ENCODE results near the gene TPM1. TPM values are rescaled to one million over a fixed set of nuclear protein-coding genes. Genes with fewer than 3 reads are reported as not detected.
A peak's percentile ranks its signal among the peaks of the same experiment; 100 is the strongest.
"Not testable (repeated sequence)": the region's sequence is repeated elsewhere in the genome, so short reads cannot be mapped to it uniquely, and the experiment has no call there.

TPM1 gene
- total RNA-seq, 2 donors from 2014 or later: 576 to 607 TPM

GRCh38 chr15:63104727-63105126, 62.2 kb downstream of the TPM1 start:
- ATAC-seq (no peak), DNase-seq (no peak)
- intact Hi-C loops (cut with DNase I, micrococcal nuclease): no loop called here

DNA sequence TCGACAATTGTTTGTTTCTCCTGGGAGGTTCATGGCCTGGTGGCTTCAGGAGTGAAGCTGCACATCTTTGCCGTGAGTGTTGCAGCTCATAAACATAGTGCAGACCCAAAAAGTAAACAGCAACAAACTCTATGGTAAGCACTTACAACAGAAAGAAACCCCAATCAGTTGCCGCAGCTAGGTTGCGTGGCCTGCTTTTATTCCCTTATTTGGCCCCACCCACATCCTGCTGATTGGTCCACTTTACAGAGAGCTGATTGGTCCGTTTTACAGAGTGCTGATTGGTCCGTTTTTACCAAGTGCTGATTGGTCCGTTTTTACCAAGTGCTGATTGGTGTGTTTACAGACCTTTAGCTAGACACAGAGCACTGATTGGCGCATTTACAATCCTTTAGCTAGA, 62.8 kb downstream of the TPM1 start:
- DNase-seq; ATAC-seq; intact Hi-C loops (cut with DNase I, micrococcal nuclease): not testable (repeated sequence)

- DNase-seq (peak in 1 of 2 donors; percentile 32), ATAC-seq (peak; percentile 81)
- intact Hi-C loops (cut with DNase I, micrococcal nuclease): no loop called here
Observed at GRCh38 chr15:63107895-63108546, 65.5 kb downstream of the TPM1 start.

DNA sequence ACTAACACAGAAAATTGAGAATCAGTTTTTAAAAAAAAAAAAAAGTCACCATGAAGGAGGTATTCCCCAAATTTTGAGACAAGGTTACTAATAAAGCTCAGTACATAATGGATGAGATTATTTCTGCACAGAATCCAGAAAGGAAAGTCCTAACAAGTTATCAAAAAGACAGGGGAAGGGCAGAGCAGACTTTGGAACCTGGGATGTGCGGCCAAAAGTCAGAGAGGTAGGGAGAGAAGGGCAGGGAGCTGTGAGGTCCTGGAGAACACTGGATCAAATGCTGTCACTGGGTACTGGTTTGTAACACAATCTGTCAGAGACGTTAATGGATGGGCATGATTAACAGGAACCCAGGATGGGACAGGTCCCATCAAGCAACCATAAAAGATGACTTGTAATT, 67.0 kb downstream of the TPM1 start:
- intact Hi-C loops (cut with DNase I, micrococcal nuclease): no loop called here
- ATAC-seq (peak; percentile 19), DNase-seq (no peak)

GRCh38 chr15:63109920-63110319, 67.4 kb downstream of the TPM1 start:
- ATAC-seq (no peak), DNase-seq (no peak)
- intact Hi-C loops (cut with DNase I, micrococcal nuclease): no loop called here

DNA sequence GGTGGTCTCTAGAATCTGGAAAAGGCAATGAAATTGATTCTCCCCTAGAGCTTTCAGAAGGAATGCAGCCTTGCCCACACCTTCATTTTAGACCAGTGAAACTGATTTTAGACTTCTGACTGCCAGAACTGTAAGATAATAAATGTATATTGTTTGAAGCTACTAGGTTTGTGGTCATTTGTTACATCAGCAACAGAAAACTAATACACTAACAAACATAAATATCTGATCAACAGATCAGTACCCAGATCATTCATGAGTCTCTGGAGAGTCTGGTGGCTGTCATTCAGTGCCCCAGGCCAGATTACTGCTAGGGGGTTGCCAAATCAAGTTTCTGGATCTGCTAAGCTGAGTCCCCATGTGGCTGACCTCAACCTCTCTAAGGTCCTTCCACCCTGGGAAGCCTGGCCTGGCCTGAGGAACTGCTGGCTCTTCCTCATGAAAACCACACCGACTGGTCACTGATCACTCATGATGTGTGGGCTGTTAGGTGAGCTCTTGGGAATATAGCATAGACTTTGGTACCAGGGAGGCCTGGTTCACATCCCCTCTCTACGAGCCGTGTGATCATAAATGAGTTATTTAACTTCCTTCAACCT, 68.0 kb downstream of the TPM1 start:
- intact Hi-C loops (cut with DNase I, micrococcal nuclease): no loop called here
- ATAC-seq: no peak

DNA sequence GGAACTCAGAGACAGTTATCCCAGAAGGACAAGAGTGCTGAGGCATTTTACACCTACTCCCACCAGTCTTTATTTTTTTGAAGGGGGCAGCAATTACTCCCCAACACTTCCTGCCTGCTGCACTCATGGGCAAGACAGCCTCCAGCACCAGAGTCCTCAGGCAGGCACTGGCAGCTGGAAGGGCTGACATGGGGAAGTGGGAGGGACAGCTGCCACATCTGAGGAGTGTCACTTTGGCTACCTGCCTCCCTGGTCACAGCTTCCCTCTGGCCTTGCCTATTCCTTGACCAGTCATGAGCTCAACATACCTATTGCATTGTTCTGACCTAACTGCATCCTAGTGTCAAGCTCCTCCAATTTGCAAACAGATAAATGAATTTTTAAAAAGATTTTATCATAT, 68.9 kb downstream of the TPM1 start:
- ATAC-seq (peak; percentile 40), DNase-seq (no peak)
- intact Hi-C loops (cut with DNase I, micrococcal nuclease): no loop called here

More for the DNA sequence above, 68.0 kb downstream of the TPM1 start:
- no peak for DNase-seq

DNA sequence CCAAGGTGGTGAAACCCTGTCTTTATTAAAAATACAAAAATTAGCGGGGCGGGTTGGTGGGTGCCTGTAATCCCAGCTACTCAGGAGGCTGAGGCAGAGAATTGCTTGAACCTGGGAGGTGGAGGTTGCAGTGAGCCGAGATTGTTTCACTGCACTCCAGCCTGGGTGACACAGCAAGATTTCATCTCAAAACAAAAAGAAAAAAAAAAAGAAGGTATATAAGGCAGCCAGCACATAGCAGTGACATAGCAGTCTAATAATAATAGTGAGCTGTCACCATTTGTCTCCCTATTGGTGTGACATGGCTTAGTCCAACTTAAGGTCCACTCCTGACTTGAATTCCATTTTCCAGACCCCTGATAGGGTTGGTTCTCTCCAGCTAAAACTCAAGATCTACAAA, 70.3 kb downstream of the TPM1 start:
- no peak for DNase-seq
- ATAC-seq: no peak
- intact Hi-C loops (cut with DNase I, micrococcal nuclease): no loop called here

- intact Hi-C loops (cut with DNase I, micrococcal nuclease): no loop called here
- DNase-seq (no peak), ATAC-seq (no peak)
Observed at GRCh38 chr15:63114465-63114864, 71.9 kb downstream of the TPM1 start.

Other genes with a start within 250 kb of the TPM1 start
- 10 to 100 TPM; 28.1 to 30.6 TPM for gene LACTB, start 79.1 kb downstream of the TPM1 start, total RNA-seq
- gene RPS27L, start 114.7 kb downstream of the TPM1 start, total RNA-seq: 100 to 1,000 TPM; 173 to 239 TPM
- 10 to 100 TPM; 11.3 to 14.2 TPM for gene RAB8B, start 146.9 kb downstream of the TPM1 start, total RNA-seq
- gene APH1B, start 234.9 kb downstream of the TPM1 start, total RNA-seq: 1 to 10 TPM; 6.1 to 9.1 TPM

Data from left colon (tissue), 2 donors.